GM23338 (cell line): ENCODE data around the gene GRAMD2B. TPM values are rescaled to one million over a fixed set of nuclear protein-coding genes. Genes with fewer than 3 reads are reported as not detected.

ENCODE experiments used
- ATAC-seq: fragments of 200-7000 bp; cut with Tn5 transposase; 3 replicates; pipeline ENCODE4 v1.9.1; 2020
- DNase-seq: peaks from one replicate; pipeline ENCODE4 v3.0.0-alpha.2; 2015; ENCODE audit warnings: low spot score
- H2AFZ ChIP-seq: fragments of 200-600 bp; sonication (generic); 2 replicates; pipeline ENCODE4 v1.8.0; 2016; ENCODE audit warnings: antibody characterized with exemption, mild to moderate bottlenecking, moderate library complexity
- H3F3A ChIP-seq: fragments of 200-600 bp; sonication (generic); replicated peaks from 2 replicates; pipeline ENCODE4 v1.8.0; 2017; ENCODE audit warnings: antibody characterized with exemption, mixed run types, low read depth
- H3K27ac ChIP-seq: fragments of 200-600 bp; sonication (generic); 2 replicates; pipeline ENCODE4 v1.6.1; 2016; ENCODE audit warnings: low read depth
- H3K27me3 ChIP-seq: fragments of 200-600 bp; sonication (generic); 2 replicates; pipeline ENCODE4 v1.8.0; 2016; ENCODE audit warnings: mild to moderate bottlenecking, mixed run types, moderate library complexity; ENCODE audit not compliant: insufficient read depth
- H3K36me3 ChIP-seq: fragments of 200-600 bp; sonication (generic); 2 replicates; pipeline ENCODE4 v1.8.0; 2016; ENCODE audit warnings: mild to moderate bottlenecking; ENCODE audit not compliant: insufficient read depth
- H3K4me1 ChIP-seq: fragments of 200-600 bp; sonication (generic); 2 replicates; pipeline ENCODE4 v1.8.0; 2016; ENCODE audit warnings: mild to moderate bottlenecking, moderate library complexity; ENCODE audit not compliant: insufficient read depth
- H3K4me2 ChIP-seq: fragments of 200-600 bp; sonication (generic); 2 replicates; pipeline ENCODE4 v1.7.1; 2017; ENCODE audit warnings: mixed run types
- H3K4me3 ChIP-seq: fragments of 200-600 bp; sonication (generic); 2 replicates; pipeline ENCODE4 v1.6.1; 2016; ENCODE audit warnings: mixed run types
- H3K79me2 ChIP-seq: fragments of 200-600 bp; sonication (generic); replicated peaks from 2 replicates; pipeline ENCODE4 v1.8.0; 2017; ENCODE audit warnings: mild to moderate bottlenecking; ENCODE audit not compliant: insufficient read depth
- H3K9me2 ChIP-seq: fragments of 200-600 bp; sonication (generic); 2 replicates; pipeline ENCODE4 v1.8.0; 2017; ENCODE audit not compliant: insufficient read depth
- H4K20me1 ChIP-seq: fragments of 200-600 bp; sonication (generic); replicated peaks from 2 replicates; pipeline ENCODE4 v1.8.0; 2017; ENCODE audit warnings: mild to moderate bottlenecking; ENCODE audit not compliant: insufficient read depth
- H3K27ac Mint-ChIP-seq: 2 replicates; pipeline ENCODE4 v1.8.0; 2020; ENCODE audit warnings: inconsistent platforms, mild to moderate bottlenecking, moderate library complexity, mixed read lengths
- H3K27me3 Mint-ChIP-seq: 3 replicates; pipeline ENCODE4 v1.8.0; 2022; ENCODE audit warnings: low read depth, mild to moderate bottlenecking, moderate library complexity, mixed read lengths, inconsistent platforms; ENCODE audit not compliant: insufficient read depth, poor library complexity
- H3K36me3 Mint-ChIP-seq: 3 replicates; pipeline ENCODE4 v1.8.0; 2021; ENCODE audit warnings: low read depth, mild to moderate bottlenecking, inconsistent platforms, moderate library complexity, mixed read lengths
- H3K4me1 Mint-ChIP-seq: 3 replicates; pipeline ENCODE4 v1.8.0; 2020; ENCODE audit warnings: mild to moderate bottlenecking, inconsistent platforms, mixed read lengths
- H3K4me3 Mint-ChIP-seq: 3 replicates; pipeline ENCODE4 v1.8.0; 2021; ENCODE audit warnings: moderate library complexity, mild to moderate bottlenecking, inconsistent platforms, mixed read lengths
- H3K9me3 Mint-ChIP-seq: 3 replicates; pipeline ENCODE4 v1.8.0; 2020; ENCODE audit warnings: moderate library complexity, mild to moderate bottlenecking, inconsistent platforms, mixed read lengths
- CREB1 ChIP-seq: fragments of 250-450 bp; sonication (Bioruptor Pico); IDR thresholded peaks from 2 replicates; pipeline ENCODE4 v1.5.0; 2020; ENCODE audit warnings: low read depth, mild to moderate bottlenecking, moderate library complexity
- NANOG ChIP-seq: IDR thresholded peaks from 2 replicates; pipeline ENCODE4 v1.6.1; 2016; ENCODE audit warnings: antibody characterized with exemption, borderline replicate concordance
- POLR2AphosphoS5 ChIP-seq: IDR thresholded peaks from 2 replicates; pipeline ENCODE4 v1.6.1; 2016; ENCODE audit warnings: antibody characterized with exemption, low read depth
- ZNF114 ChIP-seq: fragments of 250-450 bp; sonication (Bioruptor Pico); IDR thresholded peaks from 2 replicates; pipeline ENCODE4 v1.5.0; 2020; ENCODE audit warnings: mild to moderate bottlenecking, moderate library complexity
- ZNF331 ChIP-seq: fragments of 250-450 bp; sonication (Bioruptor Pico); IDR thresholded peaks from 2 replicates; pipeline ENCODE4 v1.5.0; 2020; ENCODE audit warnings: low read depth, mild to moderate bottlenecking, moderate library complexity
- polyA plus RNA-seq: library from polyadenylated mRNA; unstranded; fragments of >200 nt; fragmentation: Nextera tagmentation; extraction: Ambion mirVana; gene quantifications from 2 replicates; pipeline ENCODE4 v1.2.1, GENCODE V29; 2016
- total RNA-seq: library from RNA; depleted of rRNA; stranded (reverse); fragments of >200 nt; shearing (Covaris generic); gene quantifications from 2 replicates; pipeline ENCODE4 v1.2.3, GENCODE V29; 2014
- TF ChIP-seq, protein P1 (sequence below): fragments of 250-450 bp; sonication (Bioruptor Pico); IDR thresholded peaks from 2 replicates; pipeline ENCODE4 v1.5.0; 2020; ENCODE audit warnings: mild to moderate bottlenecking, moderate library complexity

Gene GRAMD2B
- total and polyA plus RNA-seq, 2 experiments from 2014 or later: 9.7 to 16.9 TPM

- DNase-seq (no peak), ATAC-seq (no peak)
- no peak overlapping the region for H3K4me2 ChIP-seq
- Mint-ChIP-seq H3K27me3 (peaks cover 5% of the 10 kb centered on the region), H3K4me3 (no peak overlapping the region), H3K4me1 (peaks cover 3% of the 10 kb centered on the region; the same call in 1 of the 3 replicates), H3K27ac (no peak overlapping the region), H3K36me3 (no peaks in the 10 kb centered on the region), H3K9me3 (0 out of 3 replicates have a peak, but pooled peaks cover 6% of the 10 kb centered on the region)
- no peaks in the 10 kb centered on the region for H3K79me2 ChIP-seq
- no peaks in the 10 kb centered on the region for H3K9me2 ChIP-seq
- H3K4me1 ChIP-seq: no peaks in the 10 kb centered on the region
- H2AFZ ChIP-seq: no peak overlapping the region
- H4K20me1 ChIP-seq: no peaks in the 10 kb centered on the region
- H3K4me3 ChIP-seq: no peak overlapping the region
- no peak for TF ChIP-seq NANOG
- no peak for TF ChIP-seq CREB1 (CRISPR knock-in tag)
- no peak for TF ChIP-seq ZNF331
- no peak overlapping the region for H3K27ac ChIP-seq
- H3K36me3 ChIP-seq: no peaks in the 10 kb centered on the region
- H3F3A ChIP-seq: no peaks in the 10 kb centered on the region
- no peaks in the 10 kb centered on the region for H3K27me3 ChIP-seq
These were observed 113.7 kb downstream of the GRAMD2B start for GRCh38 chr5:126536874-126537273.

- Mint-ChIP-seq H3K27me3 (peaks cover 5% of the 10 kb centered on the region), H3K4me1 (peaks cover 3% of the 10 kb centered on the region; the same call in 1 of the 3 replicates), H3K27ac (no peak overlapping the region; the same call in 1 of the 2 replicates), H3K36me3 (peaks cover 2% of the 10 kb centered on the region; the same call in 2 of the 3 replicates), H3K9me3 (0 out of 3 replicates have a peak, but pooled peaks cover 6% of the 10 kb centered on the region), H3K4me3 (no peak overlapping the region)
- no peaks in the 10 kb centered on the region for H3K27me3 ChIP-seq
- H3K27ac ChIP-seq: no peak overlapping the region
- H3K4me1 ChIP-seq: no peaks in the 10 kb centered on the region
- H3K9me2 ChIP-seq: no peaks in the 10 kb centered on the region
- H3F3A ChIP-seq: no peaks in the 10 kb centered on the region
- no peaks in the 10 kb centered on the region for H3K79me2 ChIP-seq
- H3K4me3 ChIP-seq: no peak overlapping the region
- no peak overlapping the region for H3K4me2 ChIP-seq
- ATAC-seq (no peak), DNase-seq (no peak)
- 0 out of 2 replicates have a peak, but pooled peaks cover 2% of the 10 kb centered on the region for H4K20me1 ChIP-seq
- no peaks in the 10 kb centered on the region for H3K36me3 ChIP-seq
- TF ChIP-seq POLR2AphosphoS5 (no peak), CREB1 (CRISPR knock-in tag) (no peak), ZNF114 (CRISPR knock-in tag) (no peak)
- TF ChIP-seq, protein P1, sequence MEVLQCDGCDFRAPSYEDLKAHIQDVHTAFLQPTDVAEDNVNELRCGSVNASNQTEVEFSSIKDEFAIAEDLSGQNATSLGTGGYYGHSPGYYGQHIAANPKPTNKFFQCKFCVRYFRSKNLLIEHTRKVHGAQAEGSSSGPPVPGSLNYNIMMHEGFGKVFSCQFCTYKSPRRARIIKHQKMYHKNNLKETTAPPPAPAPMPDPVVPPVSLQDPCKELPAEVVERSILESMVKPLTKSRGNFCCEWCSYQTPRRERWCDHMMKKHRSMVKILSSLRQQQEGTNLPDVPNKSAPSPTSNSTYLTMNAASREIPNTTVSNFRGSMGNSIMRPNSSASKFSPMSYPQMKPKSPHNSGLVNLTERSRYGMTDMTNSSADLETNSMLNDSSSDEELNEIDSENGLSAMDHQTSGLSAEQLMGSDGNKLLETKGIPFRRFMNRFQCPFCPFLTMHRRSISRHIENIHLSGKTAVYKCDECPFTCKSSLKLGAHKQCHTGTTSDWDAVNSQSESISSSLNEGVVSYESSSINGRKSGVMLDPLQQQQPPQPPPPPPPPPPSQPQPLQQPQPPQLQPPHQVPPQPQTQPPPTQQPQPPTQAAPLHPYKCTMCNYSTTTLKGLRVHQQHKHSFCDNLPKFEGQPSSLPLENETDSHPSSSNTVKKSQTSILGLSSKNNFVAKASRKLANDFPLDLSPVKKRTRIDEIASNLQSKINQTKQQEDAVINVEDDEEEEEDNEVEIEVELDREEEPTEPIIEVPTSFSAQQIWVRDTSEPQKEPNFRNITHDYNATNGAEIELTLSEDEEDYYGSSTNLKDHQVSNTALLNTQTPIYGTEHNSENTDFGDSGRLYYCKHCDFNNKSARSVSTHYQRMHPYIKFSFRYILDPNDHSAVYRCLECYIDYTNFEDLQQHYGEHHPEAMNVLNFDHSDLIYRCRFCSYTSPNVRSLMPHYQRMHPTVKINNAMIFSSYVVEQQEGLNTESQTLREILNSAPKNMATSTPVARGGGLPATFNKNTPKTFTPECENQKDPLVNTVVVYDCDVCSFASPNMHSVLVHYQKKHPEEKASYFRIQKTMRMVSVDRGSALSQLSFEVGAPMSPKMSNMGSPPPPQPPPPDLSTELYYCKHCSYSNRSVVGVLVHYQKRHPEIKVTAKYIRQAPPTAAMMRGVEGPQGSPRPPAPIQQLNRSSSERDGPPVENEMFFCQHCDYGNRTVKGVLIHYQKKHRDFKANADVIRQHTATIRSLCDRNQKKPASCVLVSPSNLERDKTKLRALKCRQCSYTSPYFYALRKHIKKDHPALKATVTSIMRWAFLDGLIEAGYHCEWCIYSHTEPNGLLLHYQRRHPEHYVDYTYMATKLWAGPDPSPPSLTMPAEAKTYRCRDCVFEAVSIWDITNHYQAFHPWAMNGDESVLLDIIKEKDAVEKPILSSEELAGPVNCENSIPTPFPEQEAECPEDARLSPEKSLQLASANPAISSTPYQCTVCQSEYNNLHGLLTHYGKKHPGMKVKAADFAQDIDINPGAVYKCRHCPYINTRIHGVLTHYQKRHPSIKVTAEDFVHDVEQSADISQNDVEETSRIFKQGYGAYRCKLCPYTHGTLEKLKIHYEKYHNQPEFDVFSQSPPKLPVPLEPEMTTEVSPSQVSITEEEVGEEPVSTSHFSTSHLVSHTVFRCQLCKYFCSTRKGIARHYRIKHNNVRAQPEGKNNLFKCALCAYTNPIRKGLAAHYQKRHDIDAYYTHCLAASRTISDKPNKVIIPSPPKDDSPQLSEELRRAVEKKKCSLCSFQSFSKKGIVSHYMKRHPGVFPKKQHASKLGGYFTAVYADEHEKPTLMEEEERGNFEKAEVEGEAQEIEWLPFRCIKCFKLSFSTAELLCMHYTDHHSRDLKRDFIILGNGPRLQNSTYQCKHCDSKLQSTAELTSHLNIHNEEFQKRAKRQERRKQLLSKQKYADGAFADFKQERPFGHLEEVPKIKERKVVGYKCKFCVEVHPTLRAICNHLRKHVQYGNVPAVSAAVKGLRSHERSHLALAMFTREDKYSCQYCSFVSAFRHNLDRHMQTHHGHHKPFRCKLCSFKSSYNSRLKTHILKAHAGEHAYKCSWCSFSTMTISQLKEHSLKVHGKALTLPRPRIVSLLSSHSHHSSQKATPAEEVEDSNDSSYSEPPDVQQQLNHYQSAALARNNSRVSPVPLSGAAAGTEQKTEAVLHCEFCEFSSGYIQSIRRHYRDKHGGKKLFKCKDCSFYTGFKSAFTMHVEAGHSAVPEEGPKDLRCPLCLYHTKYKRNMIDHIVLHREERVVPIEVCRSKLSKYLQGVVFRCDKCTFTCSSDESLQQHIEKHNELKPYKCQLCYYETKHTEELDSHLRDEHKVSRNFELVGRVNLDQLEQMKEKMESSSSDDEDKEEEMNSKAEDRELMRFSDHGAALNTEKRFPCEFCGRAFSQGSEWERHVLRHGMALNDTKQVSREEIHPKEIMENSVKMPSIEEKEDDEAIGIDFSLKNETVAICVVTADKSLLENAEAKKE (CRISPR knock-in tag): no peak
- H2AFZ ChIP-seq: no peak overlapping the region
These were observed 115.4 kb downstream of the GRAMD2B start for GRCh38 chr5:126538579-126538978.
